SK-N-SH (cell line): ENCODE results near the gene RTN4. TPM values are rescaled to one million over a fixed set of nuclear protein-coding genes. Genes with fewer than 3 reads are reported as not detected.
A peak's percentile ranks its signal among the peaks of the same experiment; 100 is the strongest.

Experiments used
- CTCF ChIA-PET: fragments of 300-600, 350-600 bp; formaldehyde crosslinking; extraction: SDS; loops from one replicate; lab custom pipeline; 2021; lab: Yijun Ruan, JAX
- POLR2A ChIA-PET: fragments of 350-600 bp; sonication (Branson Sonifier 250); formaldehyde crosslinking; extraction: SDS; loops from one replicate; lab custom pipeline; 2020; ENCODE audit warnings: antibody characterized with exemption, inconsistent platforms; lab: Yijun Ruan, JAX
- DNase-seq: peaks from one replicate; pipeline ENCODE4 v3.0.0; 2012
- H2AFZ ChIP-seq: fragments of 200-600 bp; sonication (generic); 2 replicates; pipeline ENCODE4 v1.8.1; 2016; ENCODE audit warnings: antibody characterized with exemption, mild to moderate bottlenecking, low read depth
- H3F3A ChIP-seq: fragments of 200-600 bp; sonication (generic); replicated peaks from 2 replicates; pipeline ENCODE3; 2016; ENCODE audit warnings: antibody characterized with exemption, mild to moderate bottlenecking; ENCODE audit not compliant: insufficient read depth
- H3K27ac ChIP-seq, 2 experiments: fragments of 200-500 bp in 1 of 2; fragments of 200-600 bp in 1 of 2; sonication (Bioruptor generic) in 1 of 2; sonication (generic), shearing (Covaris generic) in 1 of 2; 2 replicates each; pipeline versions ENCODE4 v1.5.1 to v1.6.1; 2014 to 2016; ENCODE audit warnings: low read depth in 2 of 2, inconsistent platforms in 1 of 2, low read length in 1 of 2, mild to moderate bottlenecking in 1 of 2, mixed read lengths in 1 of 2
- H3K27me3 ChIP-seq: fragments of 200-600 bp; sonication (generic), shearing (Covaris generic); 2 replicates; pipeline ENCODE4 v1.6.1; 2016; ENCODE audit warnings: mixed run types; ENCODE audit not compliant: insufficient read depth
- H3K36me3 ChIP-seq, 2 experiments: fragments of 200-500 bp in 1 of 2; fragments of 200-600 bp in 1 of 2; sonication (Bioruptor generic) in 1 of 2; sonication (generic) in 1 of 2; replicated peaks in 1 of 2; 2 replicates each; pipeline versions ENCODE3 to v1.5.1; 2014 to 2016; ENCODE audit warnings: low read length in 1 of 2, mild to moderate bottlenecking in 1 of 2; ENCODE audit not compliant: insufficient read depth in 2 of 2, control insufficient read depth in 1 of 2
- H3K4me1 ChIP-seq, 2 experiments: fragments of 200-500 bp in 1 of 2; fragments of 200-600 bp in 1 of 2; sonication (Bioruptor generic) in 1 of 2; sonication (generic), shearing (Covaris generic) in 1 of 2; 2 replicates each; pipeline versions ENCODE4 v1.5.1 to v1.6.1; 2014 to 2016; ENCODE audit warnings: low read depth in 1 of 2, low read length in 1 of 2, mixed run types in 1 of 2; ENCODE audit not compliant: insufficient read depth in 2 of 2, control insufficient read depth in 1 of 2
- H3K4me2 ChIP-seq: fragments of 200-600 bp; sonication (generic), shearing (Covaris generic); 2 replicates; pipeline ENCODE4 v1.6.1; 2017; ENCODE audit warnings: mixed run types
- H3K4me3 ChIP-seq, 2 experiments: fragments of 200-500 bp in 1 of 2; fragments of 200-600 bp in 1 of 2; sonication (Bioruptor generic) in 1 of 2; sonication (generic), shearing (Covaris generic) in 1 of 2; 2 replicates each; pipeline versions ENCODE4 v1.5.1 to v1.8.1; 2014 to 2016; ENCODE audit warnings: low read depth in 2 of 2, inconsistent platforms in 1 of 2, low read length in 1 of 2, mild to moderate bottlenecking in 1 of 2, mixed read lengths in 1 of 2, moderate library complexity in 1 of 2
- H3K79me2 ChIP-seq: fragments of 200-600 bp; sonication (generic); 2 replicates; pipeline ENCODE4 v1.8.1; 2017; ENCODE audit warnings: mild to moderate bottlenecking; ENCODE audit not compliant: insufficient read depth
- H3K9ac ChIP-seq: fragments of 200-600 bp; sonication (generic); 2 replicates; pipeline ENCODE4 v1.6.1; 2017; ENCODE audit warnings: mixed run types
- H3K9me2 ChIP-seq: fragments of 200-600 bp; sonication (generic); 2 replicates; pipeline ENCODE4 v1.6.1; 2017; ENCODE audit warnings: mixed run types
- H3K9me3 ChIP-seq: fragments of 200-600 bp; sonication (generic); 2 replicates; pipeline ENCODE4 v1.6.1; 2017; ENCODE audit warnings: mixed run types, mild to moderate bottlenecking, moderate library complexity
- H4K20me1 ChIP-seq: fragments of 200-600 bp; sonication (generic); 2 replicates; pipeline ENCODE4 v1.6.1; 2017; ENCODE audit warnings: mild to moderate bottlenecking, mixed run types; ENCODE audit not compliant: insufficient read depth
- CHD2 ChIP-seq: fragments of 150-350 bp; IDR thresholded peaks from 2 replicates; pipeline ENCODE4 v1.6.1; 2018; ENCODE audit warnings: low read length; ENCODE audit not compliant: partially characterized antibody
- EZH2phosphoT487 ChIP-seq: fragments of 200-600 bp; sonication (generic); IDR thresholded peaks from 2 replicates; pipeline ENCODE4 v1.6.1; 2017; ENCODE audit warnings: low read depth, mixed run types, mild to moderate bottlenecking, antibody characterized with exemption, moderate library complexity, borderline replicate concordance
- FOXJ3 ChIP-seq: sonication (generic); formaldehyde crosslinking; IDR thresholded peaks from 2 replicates; pipeline ENCODE4 v1.5.1; 2020; ENCODE audit warnings: mild to moderate bottlenecking, missing genetic modification reagents
- FOXM1 ChIP-seq: IDR thresholded peaks from 2 replicates; pipeline ENCODE4 v1.4.0; 2012; ENCODE audit warnings: low read depth, mild to moderate bottlenecking
- GABPA ChIP-seq: IDR thresholded peaks from 2 replicates; pipeline ENCODE4 v1.4.0; 2012; ENCODE audit warnings: low read depth, mild to moderate bottlenecking
- GATA2 ChIP-seq: sonication (generic); formaldehyde crosslinking; IDR thresholded peaks from 2 replicates; pipeline ENCODE4 v1.5.0; 2020; ENCODE audit warnings: mild to moderate bottlenecking, missing genetic modification reagents
- JUND ChIP-seq: IDR thresholded peaks from 2 replicates; pipeline ENCODE4 v1.4.0; 2012
- MXI1 ChIP-seq: IDR thresholded peaks from 2 replicates; pipeline ENCODE4 v1.6.1; 2012; ENCODE audit warnings: mild to moderate bottlenecking, low read depth, low read length, improper control_type of control experiment
- NRF1 ChIP-seq: IDR thresholded peaks from 2 replicates; pipeline ENCODE4 v1.6.1; 2012; ENCODE audit warnings: low read depth, mild to moderate bottlenecking, low read length
- POLR2AphosphoS5 ChIP-seq: IDR thresholded peaks from 2 replicates; pipeline ENCODE4 v1.6.1; 2012; ENCODE audit warnings: low read depth, low read length
- RAD21 ChIP-seq: IDR thresholded peaks from 2 replicates; pipeline ENCODE4 v1.6.1; 2012; ENCODE audit warnings: mild to moderate bottlenecking, low read length
- TCF12 ChIP-seq: IDR thresholded peaks from 2 replicates; pipeline ENCODE4 v1.4.0; 2012
- USF1 ChIP-seq: IDR thresholded peaks from 2 replicates; pipeline ENCODE4 v1.4.0; 2012; ENCODE audit warnings: low read depth, borderline replicate concordance
- YY1 ChIP-seq: IDR thresholded peaks from 2 replicates; pipeline ENCODE4 v1.4.0; 2012; ENCODE audit warnings: low read depth, mild to moderate bottlenecking
- ZBTB33 ChIP-seq: IDR thresholded peaks from 2 replicates; pipeline ENCODE4 v1.4.0; 2012; ENCODE audit warnings: low read depth, borderline replicate concordance
- WGBS: methylation state at CpG from one replicate; pipeline ENCODE4 v1.1.6; 2017; ENCODE audit warnings: low lambda C conversion rate; 5-methylcytosine and 5-hydroxymethylcytosine counted together
- polyA plus RNA-seq, 3 experiments: library from polyadenylated mRNA; depleted of rRNA; stranded (reverse); fragments of >200 nt; gene quantifications; 2 replicates each; pipeline ENCODE4 v1.2.3, GENCODE V29; 2012

Gene RTN4
- polyA plus RNA-seq, 1 of the 3 experiments (the other 2 are of a cell fraction), result 315 TPM

GRCh38 chr2:55019526-55020258 lies 30.6 kb downstream of the RTN4 start:
- TF ChIP-seq JUND (0 out of 2 replicates have a peak, but pooled peaks have one; percentile 10), NRF1 (no peak)
- POLR2A ChIA-PET, result no interaction called here

GRCh38 chr2:55018619-55019018 lies 31.6 kb downstream of the RTN4 start:
- DNase-seq, result no peak
- WGBS, result 100% methylated on average over 1 of the region's 1 CpG
- Histone ChIP-seq H2AFZ (no peak overlapping the region), H3K4me3 (no peak overlapping the region), H3K27me3 (no peaks in the 10 kb centered on the region), H3K4me1 (peaks cover 0 to 26% of the 10 kb centered on the region in 2 experiments; a peak in 2 of 4 replicates), H3K9me3 (no peaks in the 10 kb centered on the region), H3K79me2 (peaks cover 100% of the 10 kb centered on the region), H3K27ac (peak overlapping the region in 1 of 2 experiments; percentile 35; a peak in 1 of 4 replicates), H3K9ac (no peak overlapping the region), H3K9me2 (no peaks in the 10 kb centered on the region), H3K36me3 (peaks cover 20 to 58% of the 10 kb centered on the region in 2 experiments), H4K20me1 (peaks cover 100% of the 10 kb centered on the region), H3K4me2 (no peak overlapping the region), H3F3A (peaks cover 83% of the 10 kb centered on the region)
- TF ChIP-seq GATA2 (CRISPR knock-in tag) (no peak), NRF1 (no peak), MXI1 (no peak), GABPA (no peak), ZBTB33 (no peak)
- ChIA-PET POLR2A (no interaction called here), CTCF (interaction anchor here (0.6 to 13.2 kb wide), 3 partner anchors 30 to 155 kb away, joined by 3 to 215 read pairs (median 4); no protein-coding TSS in a partner anchor)

More at GRCh38 chr2:55019526-55020258, 30.6 kb downstream of the RTN4 start:
- no peaks in the 10 kb centered on the region for H3K9me2 ChIP-seq
- H3K79me2 ChIP-seq, result peaks cover 100% of the 10 kb centered on the region
- no peak overlapping the region for H2AFZ ChIP-seq
- peaks cover 20 to 60% of the 10 kb centered on the region in 2 experiments for H3K36me3 ChIP-seq
- DNase-seq, result no peak
- peaks cover 0 to 22% of the 10 kb centered on the region in 2 experiments; a peak in 3 of 4 replicates for H3K4me1 ChIP-seq
- H3K9ac ChIP-seq, result no peak overlapping the region
- H3K27me3 ChIP-seq, result no peaks in the 10 kb centered on the region
- CTCF ChIA-PET, result interaction anchor here (1.3 to 13.2 kb wide), 2 partner anchors 29 to 154 kb away, joined by 3 to 215 read pairs; no protein-coding TSS in a partner anchor
- H4K20me1 ChIP-seq, result peaks cover 100% of the 10 kb centered on the region
- no peaks in the 10 kb centered on the region for H3K9me3 ChIP-seq
- H3F3A ChIP-seq, result peaks cover 88% of the 10 kb centered on the region
- H3K4me3 ChIP-seq, result no peak overlapping the region
- H3K4me2 ChIP-seq, result no peak overlapping the region
- peak overlapping the region in 1 of 2 experiments; percentile 35; a peak in 2 of 4 replicates for H3K27ac ChIP-seq
- WGBS, result 69% methylated on average over 5 of the region's 5 CpGs

GRCh38 chr2:55017880-55018279 lies 32.4 kb downstream of the RTN4 start:
- peak overlapping the region; percentile 11; the same call in 1 of the 2 replicates for H3K4me2 ChIP-seq
- peaks cover 0 to 33% of the 10 kb centered on the region in 2 experiments; a peak in 2 of 4 replicates for H3K4me1 ChIP-seq
- H3K79me2 ChIP-seq, result peaks cover 100% of the 10 kb centered on the region
- H3K27me3 ChIP-seq, result no peaks in the 10 kb centered on the region
- peaks cover 81% of the 10 kb centered on the region for H3F3A ChIP-seq
- peaks cover 20 to 58% of the 10 kb centered on the region in 2 experiments for H3K36me3 ChIP-seq
- CTCF ChIA-PET, result interaction anchor here (1.3 to 13.2 kb wide), 2 partner anchors 31 to 156 kb away, joined by 4 to 215 read pairs; no protein-coding TSS in a partner anchor
- peak overlapping the region; percentile 16 to 35; a peak in 3 of 4 replicates for H3K27ac ChIP-seq
- no peak overlapping the region for H2AFZ ChIP-seq
- H3K9ac ChIP-seq, result no peak overlapping the region
- no peak for DNase-seq
- no peak overlapping the region for H3K4me3 ChIP-seq
- no peaks in the 10 kb centered on the region for H3K9me2 ChIP-seq
- no peaks in the 10 kb centered on the region for H3K9me3 ChIP-seq
- TF ChIP-seq FOXJ3 (CRISPR knock-in tag), result no peak
- no peak for TF ChIP-seq FOXM1
- no peak for TF ChIP-seq USF1
- no peak for TF ChIP-seq RAD21
- no peak for TF ChIP-seq TCF12
- TF ChIP-seq GATA2 (CRISPR knock-in tag), result no peak
- no peak for TF ChIP-seq CHD2
- no peak for TF ChIP-seq EZH2phosphoT487
- no peak for TF ChIP-seq POLR2AphosphoS5
- TF ChIP-seq YY1, result no peak
- TF ChIP-seq, all 33 proteins: peak for 0
- peaks cover 100% of the 10 kb centered on the region for H4K20me1 ChIP-seq
- WGBS, result 93% methylated on average over 3 of the region's 3 CpGs
- POLR2A ChIA-PET, result no interaction called here
